Stimulated activated CD4-positive, alpha-beta T cell treated with anti-CD3 and anti-CD28 coated beads, Interleukin-15, amount 100 ng/mL, for 24 hours (primary cell): Measurements from ENCODE around the gene RHOT2.

Source experiments
- DNase-seq: peaks from one replicate; pipeline ENCODE4 v3.0.0-alpha.2; 2020

Gene RHOT2

GRCh38 chr16:716768-717325 is 48.9 kb downstream of the RHOT2 start:
- no peak for DNase-seq

GRCh38 chr16:717450-718245 is 49.7 kb downstream of the RHOT2 start:
- DNase-seq = no peak

GRCh38 chr16:718389-718788 is 50.5 kb downstream of the RHOT2 start:
- no peak for DNase-seq

GRCh38 chr16:718922-719321 is 51.0 kb downstream of the RHOT2 start:
- no peak for DNase-seq

GRCh38 chr16:719815-720446 is 52.0 kb downstream of the RHOT2 start:
- DNase-seq = peak; percentile 29

- peak; percentile 80 for DNase-seq
These were observed 52.6 kb downstream of the RHOT2 start for GRCh38 chr16:720447-720989.

- DNase-seq = peak; percentile 90
These were observed 53.2 kb downstream of the RHOT2 start, which contains the start of gene ANTKMT for GRCh38 chr16:720990-721764. Gene ANTKMT, plus strand, starts transcription at chr16:721146. Its CDS starts 129 bp downstream, at chr16:721275.

GRCh38 chr16:721765-722540 is 54.0 kb downstream of the RHOT2 start:
- no peak for DNase-seq

- no peak for DNase-seq
These were observed 55.1 kb downstream of the RHOT2 start for GRCh38 chr16:722835-723633.

GRCh38 chr16:723695-724094 is 55.8 kb downstream of the RHOT2 start:
- no peak for DNase-seq
